Parathyroid adenoma (tissue), 2 donors: ENCODE results near the gene NPAS3.

ENCODE experiments used
- H2AFZ ChIP-seq: fragments of 300-600 bp; sonication (generic); one replicate; pipeline ENCODE4 v1.7.0; 2017; ENCODE audit warnings: antibody characterized with exemption, mild to moderate bottlenecking
- H3K27ac ChIP-seq: fragments of 300-600 bp; sonication (generic); one replicate; pipeline ENCODE4 v1.7.0; 2017
- H3K27me3 ChIP-seq: fragments of 300-600 bp; sonication (generic); one replicate; pipeline ENCODE4 v1.7.0; 2017; ENCODE audit warnings: low read length; ENCODE audit not compliant: control insufficient read depth, insufficient read depth
- H3K36me3 ChIP-seq: fragments of 300-600 bp; sonication (generic); one replicate; pipeline ENCODE4 v1.7.0; 2017; ENCODE audit warnings: low read length; ENCODE audit not compliant: control insufficient read depth, insufficient read depth
- H3K4me1 ChIP-seq: fragments of 300-600 bp; sonication (generic); one replicate; pipeline ENCODE4 v1.7.0; 2017; ENCODE audit warnings: control low read depth
- H3K4me2 ChIP-seq: fragments of 300-600 bp; sonication (generic); one replicate; pipeline ENCODE4 v1.7.0; 2017; ENCODE audit warnings: low read length
- H3K4me3 ChIP-seq: fragments of 300-600 bp; sonication (generic); one replicate; pipeline ENCODE4 v1.7.0; 2017; ENCODE audit warnings: low read depth, low read length
- H3K79me2 ChIP-seq: fragments of 300-600 bp; sonication (generic); one replicate; pipeline ENCODE4 v1.7.0; 2017; ENCODE audit warnings: control low read depth
- H3K9ac ChIP-seq: fragments of 300-600 bp; sonication (generic); one replicate; pipeline ENCODE4 v1.7.0; 2017; ENCODE audit warnings: mild to moderate bottlenecking
- H3K9me3 ChIP-seq: fragments of 300-600 bp; sonication (generic); one replicate; pipeline ENCODE4 v1.7.0; 2017; ENCODE audit warnings: low read length; ENCODE audit not compliant: control insufficient read depth
- CTCF ChIP-seq: fragments of 300-600 bp; sonication (generic); IDR thresholded peaks from one replicate; pipeline ENCODE4 v1.7.0; 2017; ENCODE audit warnings: antibody characterized with exemption, mild to moderate bottlenecking
- donor health status: primary hyperparathyroidism.

NPAS3 gene

GRCh38 chr14:33655421-33655820 is 716.7 kb downstream of the NPAS3 start:
- Histone ChIP-seq H3K4me3 (no peak overlapping the region), H3K79me2 (no peaks in the 10 kb centered on the region), H3K27ac (no peak overlapping the region), H3K27me3 (no peaks in the 10 kb centered on the region), H3K9ac (no peak overlapping the region), H3K9me3 (no peaks in the 10 kb centered on the region), H3K4me2 (no peak overlapping the region), H2AFZ (no peak overlapping the region), H3K36me3 (no peaks in the 10 kb centered on the region), H3K4me1 (no peaks in the 10 kb centered on the region)
- no peak for TF ChIP-seq CTCF

GRCh38 chr14:33657476-33657875 is 718.8 kb downstream of the NPAS3 start:
- no peak overlapping the region for H3K9ac ChIP-seq
- H3K27me3 ChIP-seq: no peaks in the 10 kb centered on the region
- no peaks in the 10 kb centered on the region for H3K4me1 ChIP-seq
- no peak overlapping the region for H3K4me2 ChIP-seq
- no peak overlapping the region for H2AFZ ChIP-seq
- no peak overlapping the region for H3K27ac ChIP-seq
- H3K36me3 ChIP-seq: no peaks in the 10 kb centered on the region
- H3K9me3 ChIP-seq: no peaks in the 10 kb centered on the region
- H3K79me2 ChIP-seq: no peaks in the 10 kb centered on the region
- H3K4me3 ChIP-seq: no peak overlapping the region
- no peak for TF ChIP-seq CTCF

GRCh38 chr14:33660248-33660647 is 721.6 kb downstream of the NPAS3 start:
- Histone ChIP-seq H3K36me3 (no peaks in the 10 kb centered on the region), H3K4me3 (no peak overlapping the region), H3K9me3 (no peaks in the 10 kb centered on the region), H3K27me3 (no peaks in the 10 kb centered on the region), H3K4me2 (no peak overlapping the region), H2AFZ (no peak overlapping the region), H3K79me2 (no peaks in the 10 kb centered on the region), H3K9ac (no peak overlapping the region), H3K27ac (no peak overlapping the region), H3K4me1 (no peaks in the 10 kb centered on the region)
- TF ChIP-seq CTCF: no peak

- Histone ChIP-seq H3K4me2 (no peak overlapping the region), H3K27me3 (no peaks in the 10 kb centered on the region), H3K4me3 (no peak overlapping the region), H3K9ac (no peak overlapping the region), H2AFZ (no peak overlapping the region), H3K4me1 (no peaks in the 10 kb centered on the region), H3K36me3 (no peaks in the 10 kb centered on the region), H3K27ac (no peak overlapping the region), H3K9me3 (no peaks in the 10 kb centered on the region), H3K79me2 (no peaks in the 10 kb centered on the region)
- no peak for TF ChIP-seq CTCF
Observed at GRCh38 chr14:33661101-33661500, 722.4 kb downstream of the NPAS3 start.

- H3K27ac ChIP-seq: no peak overlapping the region
- H3K36me3 ChIP-seq: no peaks in the 10 kb centered on the region
- no peak for TF ChIP-seq CTCF
- no peak overlapping the region for H3K4me2 ChIP-seq
- no peaks in the 10 kb centered on the region for H3K9me3 ChIP-seq
- no peaks in the 10 kb centered on the region for H3K27me3 ChIP-seq
- H3K9ac ChIP-seq: no peak overlapping the region
- no peak overlapping the region for H2AFZ ChIP-seq
- no peaks in the 10 kb centered on the region for H3K79me2 ChIP-seq
- no peaks in the 10 kb centered on the region for H3K4me1 ChIP-seq
- no peak overlapping the region for H3K4me3 ChIP-seq
Observed at GRCh38 chr14:33668066-33668465, 729.4 kb downstream of the NPAS3 start.
